Common myeloid progenitor, CD34-positive (primary cell): Measurements from ENCODE around the gene SLC22A2.

ENCODE experiments used
- CTCF ChIA-PET: fragments of 350-600 bp; sonication (Branson Sonifier 250); formaldehyde crosslinking; loops from one replicate; lab custom pipeline; 2021; ENCODE audit warnings: antibody characterized with exemption; lab: Charles Lee
- POLR2A ChIA-PET: fragments of 350-600 bp; sonication (Branson Sonifier 250); formaldehyde crosslinking; loops from one replicate; lab custom pipeline; 2021; ENCODE audit warnings: antibody characterized with exemption; lab: Charles Lee
- DNase-seq, 3 donors: peaks; one replicate each; pipeline versions ENCODE4 v3.0.0 to v3.0.0-alpha.2; 2013
- H3K27ac ChIP-seq, 2 experiments: 1 replicate in 1 of 2; 2 replicates in 1 of 2; pipeline ENCODE4 v1.7.0; 2013; ENCODE audit warnings: inconsistent platforms in 2 of 2, low read length in 2 of 2, mild to moderate bottlenecking in 2 of 2, low read depth in 1 of 2, moderate library complexity in 1 of 2; ENCODE audit not compliant: severe bottlenecking in 2 of 2, insufficient read depth in 1 of 2, poor library complexity in 1 of 2
- H3K27me3 ChIP-seq, 5 experiments: replicated peaks in 2 of 5; 1 replicate in 3 of 5; 2 replicates in 2 of 5; pipeline versions ENCODE4 v1.6.1 to v1.7.0; 2013; ENCODE audit warnings: low read length in 4 of 5, mild to moderate bottlenecking in 2 of 5, moderate library complexity in 2 of 5, inconsistent platforms in 1 of 5; ENCODE audit not compliant: insufficient read depth in 5 of 5, control insufficient read depth in 4 of 5
- H3K36me3 ChIP-seq, 4 experiments: 1 replicate in 2 of 4; 2 replicates in 2 of 4; pipeline versions ENCODE4 v1.6.1 to v1.7.0; 2013; ENCODE audit warnings: low read length in 3 of 4, control low read depth in 1 of 4, mild to moderate bottlenecking in 1 of 4; ENCODE audit not compliant: control insufficient read depth in 4 of 4, insufficient read depth in 4 of 4
- H3K4me1 ChIP-seq, 4 experiments: 1 replicate in 3 of 4; 2 replicates in 1 of 4; pipeline versions ENCODE4 v1.6.1 to v1.7.1; 2013; ENCODE audit warnings: low read length in 3 of 4, mild to moderate bottlenecking in 3 of 4, control low read depth in 1 of 4, inconsistent platforms in 1 of 4, moderate library complexity in 1 of 4; ENCODE audit not compliant: control insufficient read depth in 4 of 4, insufficient read depth in 4 of 4; ENCODE audit errors: control extremely low read depth in 1 of 4
- H3K4me3 ChIP-seq, 7 experiments: 1 replicate in 4 of 7; 2 replicates in 3 of 7; pipeline versions ENCODE4 v1.5.1 to v1.7.0; 2013; ENCODE audit warnings: mild to moderate bottlenecking in 7 of 7, low read length in 6 of 7, moderate library complexity in 6 of 7, inconsistent platforms in 2 of 7, low read depth in 2 of 7, control low read depth in 1 of 7; ENCODE audit not compliant: insufficient read depth in 4 of 7, control insufficient read depth in 1 of 7; ENCODE audit errors: extremely low read depth in 1 of 7
- H3K9me3 ChIP-seq, 5 experiments: 1 replicate in 4 of 5; 2 replicates in 1 of 5; pipeline versions ENCODE4 v1.6.1 to v1.7.1; 2013; ENCODE audit warnings: low read length in 4 of 5, mild to moderate bottlenecking in 2 of 5, inconsistent platforms in 1 of 5, low read depth in 1 of 5, moderate library complexity in 1 of 5; ENCODE audit not compliant: control insufficient read depth in 4 of 5, insufficient read depth in 2 of 5; ENCODE audit errors: control extremely low read depth in 1 of 5
- WGBS: methylation state at CpG from one replicate; pipeline ENCODE4 v1.1.5; 2013; ENCODE audit not compliant: insufficient coverage; 5-methylcytosine and 5-hydroxymethylcytosine counted together

The SLC22A2 gene

GRCh38 chr6:160299559-160299958 lies 40.9 kb upstream of the SLC22A2 start:
- no peak overlapping the region for H3K27ac ChIP-seq
- no peak overlapping the region for H3K4me3 ChIP-seq
- POLR2A ChIA-PET = no interaction called here
- CTCF ChIA-PET = no interaction called here
- H3K4me1 ChIP-seq = no peaks in the 10 kb centered on the region
- DNase-seq = no peak
- WGBS = over 99% methylated on average over 11 of the region's 11 CpGs
- H3K27me3 ChIP-seq = no peaks in the 10 kb centered on the region
- H3K36me3 ChIP-seq = no peaks in the 10 kb centered on the region
- H3K9me3 ChIP-seq = no peaks in the 10 kb centered on the region

DNA sequence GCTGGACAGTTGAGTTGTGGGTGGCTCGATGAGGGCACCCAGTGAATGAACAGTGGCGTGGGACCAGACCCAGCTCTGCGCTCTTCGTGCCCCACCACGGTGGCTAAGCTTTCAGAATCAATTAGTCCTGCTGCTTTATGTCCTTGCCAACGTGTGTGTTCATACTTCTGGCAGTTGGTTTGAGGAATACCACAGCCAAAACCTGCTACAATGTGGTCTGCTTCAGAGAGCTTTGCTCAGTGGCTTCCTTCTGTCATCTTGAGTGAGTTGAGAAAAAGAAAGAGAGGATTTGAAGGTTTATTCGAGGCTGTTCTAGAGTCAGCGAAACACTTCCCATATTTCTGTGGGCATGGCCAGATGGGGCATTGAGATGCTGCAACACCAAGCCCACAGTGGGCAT lies 39.5 kb upstream of the SLC22A2 start:
- CTCF ChIA-PET = no interaction called here
- Histone ChIP-seq H3K4me3 (no peak overlapping the region), H3K9me3 (no peaks in the 10 kb centered on the region), H3K4me1 (no peaks in the 10 kb centered on the region), H3K36me3 (no peaks in the 10 kb centered on the region), H3K27ac (no peak overlapping the region), H3K27me3 (no peaks in the 10 kb centered on the region)
- POLR2A ChIA-PET = no interaction called here
- 98% methylated on average over 6 of the region's 8 CpGs for WGBS
- DNase-seq = no peak

DNA sequence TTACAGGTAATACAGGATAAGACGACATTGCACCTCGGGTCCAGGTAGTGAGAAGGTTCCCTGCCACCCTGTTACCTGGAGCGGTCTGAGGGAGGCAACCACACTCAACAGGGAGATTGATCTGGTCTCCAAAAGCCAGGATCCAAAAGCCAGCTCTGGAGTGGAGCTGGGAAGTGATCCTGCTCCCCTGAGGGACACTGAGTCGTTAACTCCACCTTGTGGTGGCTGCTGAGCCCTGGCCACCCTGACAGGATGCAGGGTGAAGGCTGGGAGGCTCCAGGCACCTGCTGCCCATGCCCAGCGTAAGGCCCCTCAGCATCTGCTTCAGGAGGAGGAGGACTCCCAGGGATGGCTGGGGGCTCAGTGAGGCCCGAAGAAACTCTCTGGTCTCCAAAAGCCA lies 38.7 kb upstream of the SLC22A2 start:
- ChIA-PET CTCF (no interaction called here), POLR2A (no interaction called here)
- no peaks in the 10 kb centered on the region for H3K9me3 ChIP-seq
- H3K27ac ChIP-seq = no peak overlapping the region
- no peaks in the 10 kb centered on the region for H3K4me1 ChIP-seq
- 80% methylated on average over 6 of the region's 6 CpGs for WGBS
- H3K27me3 ChIP-seq = no peaks in the 10 kb centered on the region
- no peak for DNase-seq
- no peak overlapping the region for H3K4me3 ChIP-seq
- H3K36me3 ChIP-seq = no peaks in the 10 kb centered on the region

DNA sequence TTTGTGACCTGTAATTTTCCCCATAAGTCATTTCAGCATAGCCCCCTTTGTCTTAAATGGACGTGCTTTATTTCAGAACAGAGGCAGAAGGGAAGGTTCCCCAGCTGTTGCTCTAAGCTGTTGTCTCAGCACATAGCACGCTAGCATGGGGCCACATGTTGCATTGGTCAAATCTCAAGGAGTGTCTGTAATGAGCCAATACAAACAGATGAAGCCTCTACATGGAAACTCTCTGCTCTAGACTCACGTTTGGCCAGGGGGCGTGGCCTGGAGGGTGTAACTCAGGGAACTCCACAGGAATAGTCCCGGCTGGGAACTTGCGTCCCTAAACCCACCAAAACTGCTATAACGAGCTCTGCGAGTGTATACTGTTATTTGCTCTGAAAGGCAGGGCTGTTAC lies 35.2 kb upstream of the SLC22A2 start:
- no peak overlapping the region for H3K4me3 ChIP-seq
- H3K27ac ChIP-seq = no peak overlapping the region
- CTCF ChIA-PET = no interaction called here
- no peaks in the 10 kb centered on the region for H3K36me3 ChIP-seq
- WGBS = 75% methylated on average over 8 of the region's 8 CpGs
- no peaks in the 10 kb centered on the region for H3K4me1 ChIP-seq
- H3K27me3 ChIP-seq = no peaks in the 10 kb centered on the region
- DNase-seq = no peak
- POLR2A ChIA-PET = no interaction called here
- no peaks in the 10 kb centered on the region for H3K9me3 ChIP-seq

DNA sequence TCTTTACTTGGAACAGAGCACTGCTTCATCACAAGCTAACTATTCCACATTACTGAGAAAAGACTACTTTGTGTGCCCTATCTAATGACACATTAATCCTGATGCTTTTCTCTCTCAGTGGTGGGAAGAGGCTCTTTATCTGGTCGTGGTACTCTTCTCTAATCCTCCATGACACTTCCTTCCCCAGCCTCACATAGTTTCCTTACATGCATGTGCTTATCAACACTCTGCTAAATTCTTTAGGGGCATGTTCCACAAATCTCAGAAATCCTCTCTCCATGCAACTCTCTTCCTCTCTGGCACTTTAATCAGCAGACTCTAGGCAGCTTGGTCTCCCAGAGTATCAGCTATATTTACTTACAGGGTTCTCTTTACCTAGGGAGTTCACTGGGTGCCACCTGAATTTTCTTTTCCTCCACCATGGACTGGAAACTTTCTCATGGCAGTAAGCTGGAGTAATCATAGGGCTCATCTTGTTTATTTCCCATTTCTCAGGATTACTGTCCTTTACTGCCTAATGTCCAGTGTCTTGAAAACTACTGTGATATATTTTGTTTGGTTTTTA lies 27.0 kb upstream of the SLC22A2 start:
- ChIA-PET POLR2A (interaction anchor here (0.7 kb wide), 1 partner anchor 403 kb away, joined by 3 read pairs; no protein-coding TSS in a partner anchor), CTCF (no interaction called here)
- no peaks in the 10 kb centered on the region for H3K36me3 ChIP-seq
- WGBS = 27% methylated on average over 1 of the region's 1 CpG
- peaks cover 0 to 2% (median 0%) of the 10 kb centered on the region in 5 experiments for H3K9me3 ChIP-seq
- H3K4me1 ChIP-seq = no peaks in the 10 kb centered on the region
- no peak overlapping the region for H3K4me3 ChIP-seq
- no peaks in the 10 kb centered on the region for H3K27me3 ChIP-seq
- H3K27ac ChIP-seq = no peak overlapping the region
- no peak for DNase-seq

DNA sequence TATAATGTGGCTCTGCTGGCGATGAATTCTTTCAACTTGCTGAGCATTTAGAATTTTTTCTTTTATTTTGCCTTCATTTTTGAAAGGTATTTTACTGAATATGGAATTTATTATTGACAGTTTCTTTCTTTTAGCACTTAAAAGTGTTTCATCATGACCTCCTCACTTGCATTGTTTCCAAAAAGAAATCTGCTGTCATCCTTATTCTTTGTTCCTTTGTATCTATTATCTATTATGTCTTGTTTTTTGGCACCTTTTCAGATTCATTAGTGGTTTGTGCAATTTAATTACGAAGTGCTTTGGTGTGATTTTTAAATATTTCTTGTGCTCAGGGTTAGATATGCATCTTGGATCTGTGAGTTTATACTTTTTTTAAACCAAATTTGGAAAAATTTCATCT lies 26.0 kb upstream of the SLC22A2 start:
- Histone ChIP-seq H3K27ac (no peak overlapping the region), H3K4me1 (no peaks in the 10 kb centered on the region), H3K36me3 (no peaks in the 10 kb centered on the region), H3K27me3 (no peaks in the 10 kb centered on the region), H3K9me3 (peaks cover 0 to 2% (median 0%) of the 10 kb centered on the region in 5 experiments), H3K4me3 (no peak overlapping the region)
- no CpG with 5 or more reads among the region's 2 CpGs for WGBS
- CTCF ChIA-PET = no interaction called here
- DNase-seq = no peak
- POLR2A ChIA-PET = interaction anchor here (0.7 kb wide), 1 partner anchor 402 kb away, joined by 3 read pairs; no protein-coding TSS in a partner anchor

- WGBS = no CpG with 5 or more reads among the region's 1 CpG
- ChIA-PET CTCF (no interaction called here), POLR2A (no interaction called here)
- Histone ChIP-seq H3K4me3 (no peak overlapping the region), H3K27me3 (peaks cover 0 to 1% (median 0%) of the 10 kb centered on the region in 5 experiments), H3K36me3 (no peaks in the 10 kb centered on the region), H3K9me3 (peaks cover 0 to 2% (median 0%) of the 10 kb centered on the region in 5 experiments), H3K4me1 (no peaks in the 10 kb centered on the region), H3K27ac (no peak overlapping the region)
- DNase-seq = no peak
These were observed 23.8 kb upstream of the SLC22A2 start for GRCh38 chr6:160282444-160282843.
